Ascending aorta (tissue), 2 donors: ENCODE measurements around the gene IZUMO4. TPM values are rescaled to one million over a fixed set of nuclear protein-coding genes. Genes with fewer than 3 reads are reported as not detected.

Experiments used
- DNase-seq, 2 donors: peaks; one replicate each; pipeline ENCODE4 v3.0.0-alpha.2; 2019; ENCODE audit warnings: low spot score in 2 of 2
- H3K27ac ChIP-seq, 2 donors: fragments of 200-600 bp; sonication (generic); one replicate each; pipeline ENCODE4 v1.5.1; 2016 to 2017; ENCODE audit warnings: mild to moderate bottlenecking in 1 of 2
- H3K27me3 ChIP-seq: fragments of 200-600 bp; sonication (generic); one replicate; pipeline ENCODE4 v1.5.1; 2017
- H3K36me3 ChIP-seq, 2 donors: fragments of 200-600 bp; sonication (generic); one replicate each; pipeline ENCODE4 v1.5.1; 2016
- H3K4me1 ChIP-seq, 2 donors: fragments of 200-600 bp; sonication (generic); one replicate each; pipeline ENCODE4 v1.5.1; 2016 to 2017; ENCODE audit warnings: mild to moderate bottlenecking in 1 of 2
- H3K4me3 ChIP-seq, 2 donors: fragments of 200-600 bp; sonication (generic); one replicate each; pipeline ENCODE4 v1.5.1; 2016 to 2017; ENCODE audit warnings: mild to moderate bottlenecking in 1 of 2
- H3K9me3 ChIP-seq, 2 donors: fragments of 200-600 bp; sonication (generic); one replicate each; pipeline ENCODE4 v1.5.1; 2016
- intact Hi-C: fragments of 100-400 bp; cut with DNase I; formaldehyde crosslinking; loops from one replicate; pipeline ENCODE4 v1.15.1; 2023
- total RNA-seq: library from RNA; depleted of rRNA; stranded (reverse); fragments of >200 nt; gene quantifications from one replicate; pipeline ENCODE4 v1.1.0, GENCODE V29; 2016
- TF ChIP-seq, protein P1 (sequence below), 3 experiments: fragments of 200-600 bp in 2 of 3; fragments of 450-650 bp in 1 of 3; sonication (generic) in 2 of 3; IDR thresholded peaks; one replicate each; pipeline ENCODE4 v1.5.1; 2016 to 2019; ENCODE audit warnings: antibody characterized with exemption in 3 of 3, mild to moderate bottlenecking in 1 of 3, moderate library complexity in 1 of 3

Gene IZUMO4
- total RNA-seq, 1 donor from 2014 or later, result not detected

DNA sequence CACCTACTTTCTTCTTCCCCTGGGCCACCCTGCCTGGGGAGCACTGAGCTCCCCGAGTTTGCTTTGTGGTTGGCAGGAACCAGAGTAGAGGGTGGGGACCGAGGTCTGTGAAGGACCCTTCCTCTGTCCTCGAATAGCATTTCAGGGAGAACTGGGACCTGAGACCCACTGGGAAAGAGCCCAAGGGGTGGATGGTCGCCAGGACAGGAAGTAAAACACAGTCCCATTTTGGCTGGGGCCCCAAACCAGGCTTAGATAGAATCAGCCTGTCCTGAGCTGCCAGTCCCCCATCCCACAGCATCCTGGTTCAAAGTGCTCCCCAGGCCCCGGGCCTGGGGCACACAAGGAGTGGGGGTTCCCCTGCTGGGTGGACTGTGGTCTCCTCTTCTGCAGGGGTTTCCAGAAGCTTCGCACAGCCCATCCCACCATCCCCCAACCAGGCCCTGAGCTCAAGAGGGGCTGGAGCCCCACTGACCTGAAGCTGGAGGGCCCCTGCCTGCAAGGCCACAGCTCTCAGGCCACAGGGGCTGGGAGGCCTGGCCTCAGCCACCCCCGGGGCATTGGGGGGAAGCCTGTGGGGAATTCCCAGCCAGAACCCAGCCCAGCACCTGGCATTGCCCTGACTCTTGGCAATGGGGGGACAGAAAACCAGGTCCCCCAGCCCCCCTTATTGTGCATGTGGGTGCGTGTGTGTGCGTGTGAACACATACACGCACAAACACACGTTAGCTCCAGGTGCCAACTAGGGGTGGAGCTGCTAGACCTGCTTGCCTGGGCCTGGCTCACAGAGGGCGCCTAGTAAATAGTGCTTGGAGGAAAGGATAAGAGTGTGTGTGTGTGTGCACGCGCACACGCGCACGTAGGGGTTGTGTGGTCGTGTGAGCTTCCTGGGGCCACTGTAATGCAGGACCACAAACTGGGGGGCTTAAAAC lies 44.7 kb upstream of the IZUMO4 start:
- Histone ChIP-seq H3K4me1 (peaks cover 45 to 51% of the 10 kb centered on the region in 2 donors), H3K27me3 (no peaks in the 10 kb centered on the region), H3K36me3 (peaks cover 0 to 3% of the 10 kb centered on the region in 2 donors), H3K4me3 (peak overlapping the region; percentile 98), H3K27ac (peak overlapping the region; percentile 87 to 92), H3K9me3 (no peaks in the 10 kb centered on the region)
- DNase-seq, result no peak
- TF ChIP-seq, protein P1, sequence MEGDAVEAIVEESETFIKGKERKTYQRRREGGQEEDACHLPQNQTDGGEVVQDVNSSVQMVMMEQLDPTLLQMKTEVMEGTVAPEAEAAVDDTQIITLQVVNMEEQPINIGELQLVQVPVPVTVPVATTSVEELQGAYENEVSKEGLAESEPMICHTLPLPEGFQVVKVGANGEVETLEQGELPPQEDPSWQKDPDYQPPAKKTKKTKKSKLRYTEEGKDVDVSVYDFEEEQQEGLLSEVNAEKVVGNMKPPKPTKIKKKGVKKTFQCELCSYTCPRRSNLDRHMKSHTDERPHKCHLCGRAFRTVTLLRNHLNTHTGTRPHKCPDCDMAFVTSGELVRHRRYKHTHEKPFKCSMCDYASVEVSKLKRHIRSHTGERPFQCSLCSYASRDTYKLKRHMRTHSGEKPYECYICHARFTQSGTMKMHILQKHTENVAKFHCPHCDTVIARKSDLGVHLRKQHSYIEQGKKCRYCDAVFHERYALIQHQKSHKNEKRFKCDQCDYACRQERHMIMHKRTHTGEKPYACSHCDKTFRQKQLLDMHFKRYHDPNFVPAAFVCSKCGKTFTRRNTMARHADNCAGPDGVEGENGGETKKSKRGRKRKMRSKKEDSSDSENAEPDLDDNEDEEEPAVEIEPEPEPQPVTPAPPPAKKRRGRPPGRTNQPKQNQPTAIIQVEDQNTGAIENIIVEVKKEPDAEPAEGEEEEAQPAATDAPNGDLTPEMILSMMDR (IDR thresholded peaks at IDR 0.05), result no peak
- intact Hi-C loops, result loop anchor here (1.0 to 5.0 kb wide), 5 partner anchors 9 to 115 kb away; partner anchors contain the start of genes IZUMO4 and MOB3A

DNA sequence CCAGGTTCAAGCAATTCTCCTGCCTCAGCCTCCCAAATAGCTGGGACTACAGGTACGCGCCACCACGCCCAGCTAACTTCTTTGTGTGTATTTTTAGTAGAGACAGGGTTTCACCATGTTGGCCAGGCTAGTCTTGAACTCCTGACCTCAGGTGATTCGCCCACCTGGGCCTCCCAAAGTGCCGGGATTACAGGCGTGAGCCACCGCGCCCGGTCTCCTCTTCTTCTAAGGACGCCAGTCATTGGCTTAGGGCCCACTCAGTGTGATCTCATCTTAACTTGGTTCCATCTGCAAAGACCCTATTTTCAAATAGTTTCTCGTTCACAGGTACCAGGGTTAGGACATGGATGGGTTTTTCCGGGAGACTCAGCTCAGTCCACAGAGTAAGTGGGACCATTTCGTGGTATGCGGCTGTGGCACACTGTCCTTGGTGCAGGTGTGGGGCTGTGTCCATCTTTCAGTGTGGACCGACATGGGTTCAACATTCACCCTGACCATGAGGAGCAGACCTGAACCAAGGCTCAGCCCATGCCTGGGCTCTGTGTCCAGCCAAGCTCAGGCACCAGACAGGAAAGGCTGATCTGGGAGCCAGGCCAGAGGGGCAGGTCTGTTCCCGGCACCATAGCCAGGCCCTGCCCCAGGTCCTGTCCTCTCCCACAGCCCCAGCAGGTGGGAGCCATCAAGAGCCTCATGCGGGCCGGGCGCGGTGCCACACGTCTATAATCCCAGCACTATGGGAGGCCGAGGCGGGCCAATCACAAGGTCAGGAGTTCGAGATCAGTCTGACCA lies 42.9 kb upstream of the IZUMO4 start:
- peak overlapping the region in 1 of 2 donors; percentile 25 for H3K27ac ChIP-seq
- TF ChIP-seq, protein P1 (IDR thresholded peaks at IDR 0.05), result no peak
- DNase-seq, result no peak
- H3K36me3 ChIP-seq, result no peaks in the 10 kb centered on the region
- H3K9me3 ChIP-seq, result no peaks in the 10 kb centered on the region
- no peaks in the 10 kb centered on the region for H3K27me3 ChIP-seq
- peaks cover 29 to 40% of the 10 kb centered on the region in 2 donors for H3K4me1 ChIP-seq
- intact Hi-C loops, result loop anchor here (5.0 kb wide), 1 partner anchor 114 kb away; no protein-coding TSS in a partner anchor
- no peak overlapping the region for H3K4me3 ChIP-seq

DNA sequence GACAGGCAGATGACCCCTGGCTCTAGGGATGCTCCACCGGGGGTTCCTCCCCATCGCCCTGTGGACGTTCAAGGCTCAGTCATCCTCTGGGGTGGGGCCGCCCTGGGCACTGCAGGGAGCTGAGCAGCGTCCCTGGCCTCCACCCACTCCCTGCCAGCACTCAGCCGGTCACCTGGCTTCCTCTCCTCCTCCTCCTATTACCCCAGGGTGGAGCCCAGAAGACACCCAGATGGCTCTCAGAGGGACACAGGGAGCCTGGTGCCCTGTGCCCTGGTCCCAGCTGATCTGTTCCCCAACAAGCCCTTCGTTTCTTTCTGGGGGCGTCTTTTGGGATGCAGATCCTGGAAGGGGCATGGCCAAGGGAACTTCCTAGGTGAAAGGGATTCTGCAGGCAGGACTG lies 42.0 kb upstream of the IZUMO4 start:
- Histone ChIP-seq H3K4me1 (peaks cover 26 to 40% of the 10 kb centered on the region in 2 donors), H3K4me3 (no peak overlapping the region), H3K27ac (peak overlapping the region in 1 of 2 donors; percentile 25), H3K36me3 (no peaks in the 10 kb centered on the region), H3K9me3 (no peaks in the 10 kb centered on the region), H3K27me3 (no peaks in the 10 kb centered on the region)
- intact Hi-C loops, result loop anchor here (5.0 kb wide), 1 partner anchor 113 kb away; no protein-coding TSS in a partner anchor
- TF ChIP-seq, protein P1 (IDR thresholded peaks at IDR 0.05), result no peak
- no peak for DNase-seq

DNA sequence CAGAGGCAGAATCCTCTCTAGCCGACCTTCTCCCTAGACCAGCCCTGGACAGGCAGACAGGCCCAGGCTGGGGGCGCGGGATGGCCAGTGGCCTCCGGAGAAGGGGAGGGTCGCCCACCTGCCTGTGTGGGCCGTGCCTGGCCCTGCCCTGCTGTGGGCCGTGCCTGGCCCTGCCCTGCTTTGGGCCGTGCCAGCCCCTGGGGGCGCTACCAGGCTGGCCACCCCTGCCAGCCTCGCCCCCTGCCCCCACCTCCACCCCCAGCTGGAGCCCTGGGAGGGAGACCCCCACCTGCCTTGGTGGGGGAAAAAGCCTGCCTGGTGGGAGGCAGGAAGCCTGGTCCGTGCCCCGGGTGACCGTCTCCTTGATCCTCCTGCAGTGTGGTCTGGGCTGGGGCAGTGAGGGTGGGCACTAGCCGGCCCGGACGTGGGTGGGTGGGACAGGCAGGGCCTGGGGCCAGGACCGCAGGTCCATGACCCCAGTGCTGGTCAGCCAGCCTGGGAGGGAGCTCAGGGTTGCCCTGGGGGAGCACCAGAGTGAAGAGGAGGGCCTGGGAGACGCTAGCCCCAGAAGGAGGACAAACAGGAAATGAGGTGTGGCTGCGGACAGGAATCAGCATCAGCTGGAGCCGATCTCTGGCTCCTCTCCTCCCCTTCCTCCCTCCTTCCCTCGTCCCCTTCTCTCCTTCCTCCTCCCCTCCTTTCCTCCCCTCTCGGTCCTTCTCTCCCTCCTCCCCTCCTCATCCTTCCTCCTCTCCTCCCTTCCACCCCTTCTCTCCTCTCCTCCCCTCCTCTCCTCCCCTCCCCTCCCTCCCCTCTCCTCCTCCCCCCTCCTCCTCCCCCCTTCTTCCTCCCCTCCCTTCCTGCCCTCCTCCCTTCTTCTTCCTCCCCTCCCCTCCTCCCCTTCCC lies 40.5 kb upstream of the IZUMO4 start:
- Histone ChIP-seq H3K9me3 (no peaks in the 10 kb centered on the region), H3K36me3 (no peaks in the 10 kb centered on the region), H3K27me3 (no peaks in the 10 kb centered on the region), H3K4me3 (peak overlapping the region in 1 of 2 donors; percentile 46), H3K27ac (peak overlapping the region; percentile 98 to 99), H3K4me1 (peaks cover 30 to 52% of the 10 kb centered on the region in 2 donors)
- intact Hi-C loops, result no loop called here
- TF ChIP-seq, protein P1 (IDR thresholded peaks at IDR 0.05), result no peak
- no peak for DNase-seq

DNA sequence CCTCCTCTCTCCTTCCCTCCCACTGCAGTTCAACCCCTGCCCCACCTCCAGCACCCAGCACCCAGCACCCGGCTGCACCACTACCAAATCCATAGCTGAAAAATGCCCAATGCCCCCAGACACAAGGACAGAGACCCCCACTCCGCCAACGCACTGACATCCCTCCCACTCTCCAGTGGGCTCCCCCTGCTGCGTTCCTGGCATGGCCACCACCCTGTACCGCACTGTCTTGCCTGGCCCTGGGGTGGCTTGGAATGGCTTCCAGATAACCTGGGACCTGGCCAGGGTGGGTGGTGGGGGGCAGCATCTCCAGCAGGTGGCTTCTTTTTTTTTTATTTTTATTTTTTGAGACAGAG lies 39.9 kb upstream of the IZUMO4 start:
- no peaks in the 10 kb centered on the region for H3K36me3 ChIP-seq
- intact Hi-C loops, result no loop called here
- H3K27me3 ChIP-seq, result no peaks in the 10 kb centered on the region
- TF ChIP-seq, protein P1 (IDR thresholded peaks at IDR 0.05), result no peak
- H3K4me3 ChIP-seq, result no peak overlapping the region
- peaks cover 24 to 48% of the 10 kb centered on the region in 2 donors for H3K4me1 ChIP-seq
- H3K27ac ChIP-seq, result peak overlapping the region; percentile 98 to 99
- no peaks in the 10 kb centered on the region for H3K9me3 ChIP-seq
- DNase-seq, result no peak
